Loucy (cell line): ENCODE results near the gene CEP83.
"Not testable (repeated sequence)": the region's sequence is repeated elsewhere in the genome, so short reads cannot be mapped to it uniquely, and the experiment has no call there.

Source experiments
- H2AFZ ChIP-seq: fragments of 200-600 bp; sonication (generic); 2 replicates; pipeline ENCODE4 v1.6.0; 2016; ENCODE audit warnings: antibody characterized with exemption, mild to moderate bottlenecking, low read length, moderate library complexity
- H3F3A ChIP-seq: fragments of 200-600 bp; 2 replicates; pipeline ENCODE4 v1.6.0; 2016; ENCODE audit warnings: antibody characterized with exemption, low read depth, mild to moderate bottlenecking
- H3K27me3 ChIP-seq: fragments of 200-600 bp; sonication (generic); 2 replicates; pipeline ENCODE4 v1.6.1; 2014; ENCODE audit warnings: low read length, mild to moderate bottlenecking; ENCODE audit not compliant: insufficient read depth, poor library complexity, severe bottlenecking
- H3K36me3 ChIP-seq: fragments of 200-600 bp; sonication (generic); 2 replicates; pipeline ENCODE4 v1.6.1; 2016; ENCODE audit warnings: low read length; ENCODE audit not compliant: insufficient read depth
- H3K4me1 ChIP-seq: fragments of 200-600 bp; sonication (generic); 2 replicates; pipeline ENCODE4 v1.5.1; 2014; ENCODE audit warnings: low read length, mild to moderate bottlenecking; ENCODE audit not compliant: insufficient read depth, poor library complexity, severe bottlenecking
- H3K4me2 ChIP-seq: fragments of 200-600 bp; sonication (generic); 2 replicates; pipeline ENCODE4 v1.6.0; 2014; ENCODE audit warnings: antibody characterized with exemption, low read length, low read depth, mild to moderate bottlenecking; ENCODE audit not compliant: poor library complexity, severe bottlenecking
- H3K4me3 ChIP-seq: fragments of 200-600 bp; sonication (generic); 2 replicates; pipeline ENCODE4 v1.5.1; 2014; ENCODE audit warnings: low read length, mild to moderate bottlenecking, mixed read lengths; ENCODE audit not compliant: poor library complexity, severe bottlenecking
- H3K79me2 ChIP-seq: fragments of 200-600 bp; sonication (generic); 2 replicates; pipeline ENCODE4 v1.6.1; 2014; ENCODE audit warnings: low read length; ENCODE audit not compliant: insufficient read depth
- H3K9ac ChIP-seq: fragments of 200-600 bp; sonication (generic); 2 replicates; pipeline ENCODE4 v1.6.0; 2014; ENCODE audit warnings: mild to moderate bottlenecking, low read depth, low read length, moderate library complexity; ENCODE audit not compliant: poor library complexity, severe bottlenecking
- H3K9me2 ChIP-seq: fragments of 200-600 bp; sonication (generic); replicated peaks from 2 replicates; pipeline ENCODE4 v1.6.1; 2016; ENCODE audit warnings: low read depth, low read length, mixed read lengths
- H3K9me3 ChIP-seq: fragments of 200-600 bp; sonication (generic); 2 replicates; pipeline ENCODE4 v1.6.1; 2014; ENCODE audit warnings: mild to moderate bottlenecking, antibody characterized with exemption, low read length, low read depth; ENCODE audit not compliant: insufficient read depth
- H4K20me1 ChIP-seq: fragments of 200-600 bp; sonication (generic); 2 replicates; pipeline ENCODE4 v1.6.0; 2014; ENCODE audit warnings: antibody characterized with exemption, low read length, mild to moderate bottlenecking; ENCODE audit not compliant: insufficient read depth, poor library complexity, severe bottlenecking
- CTCF ChIP-seq: fragments of 200-600 bp; sonication (generic); conservative IDR thresholded peaks from 2 replicates; pipeline ENCODE4 v1.5.1; 2014; ENCODE audit warnings: mild to moderate bottlenecking, antibody characterized with exemption, low read length
- EZH2phosphoT487 ChIP-seq: fragments of 200-600 bp; IDR thresholded peaks from 2 replicates; pipeline ENCODE4 v1.6.1; 2018; ENCODE audit warnings: antibody characterized with exemption, mild to moderate bottlenecking, moderate library complexity, borderline replicate concordance

CEP83 gene

GRCh38 chr12:94397401-94397800, 62.3 kb downstream of the CEP83 start:
- no peak overlapping the region for H3K4me2 ChIP-seq
- no peaks in the 10 kb centered on the region for H4K20me1 ChIP-seq
- no peak overlapping the region for H3K9ac ChIP-seq
- no peaks in the 10 kb centered on the region for H3K79me2 ChIP-seq
- peaks cover 20% of the 10 kb centered on the region for H3K9me3 ChIP-seq
- peaks cover 41% of the 10 kb centered on the region; the same call in 1 of the 2 replicates for H3K36me3 ChIP-seq
- TF ChIP-seq CTCF = no peak
- no peak for TF ChIP-seq EZH2phosphoT487
- no peaks in the 10 kb centered on the region for H3K27me3 ChIP-seq
- H3K4me3 ChIP-seq = no peak overlapping the region
- H3K4me1 ChIP-seq = no peaks in the 10 kb centered on the region
- H3F3A ChIP-seq = no peaks in the 10 kb centered on the region
- H2AFZ ChIP-seq = no peak overlapping the region
- no peaks in the 10 kb centered on the region for H3K9me2 ChIP-seq

GRCh38 chr12:94396014-94396413, 63.7 kb downstream of the CEP83 start:
- H3K79me2 ChIP-seq, H3K9ac ChIP-seq, H3K4me2 ChIP-seq, H2AFZ ChIP-seq, H3K9me2 ChIP-seq, H3F3A ChIP-seq, H3K4me3 ChIP-seq, H3K27me3 ChIP-seq, H4K20me1 ChIP-seq, H3K4me1 ChIP-seq: not testable (repeated sequence)
- Histone ChIP-seq H3K9me3 (peaks cover 20% of the 10 kb centered on the region), H3K36me3 (peaks cover 29% of the 10 kb centered on the region; the same call in 1 of the 2 replicates)

- no peaks in the 10 kb centered on the region for H3K27me3 ChIP-seq
- H3K9ac ChIP-seq = no peak overlapping the region
- H2AFZ ChIP-seq = no peak overlapping the region
- no peaks in the 10 kb centered on the region for H3K79me2 ChIP-seq
- no peaks in the 10 kb centered on the region for H3K9me2 ChIP-seq
- no peaks in the 10 kb centered on the region for H4K20me1 ChIP-seq
- H3K4me3 ChIP-seq = no peak overlapping the region
- no peak overlapping the region for H3K4me2 ChIP-seq
- H3F3A ChIP-seq = no peaks in the 10 kb centered on the region
- H3K36me3 ChIP-seq = peaks cover 18% of the 10 kb centered on the region
- peaks cover 2% of the 10 kb centered on the region; the same call in 1 of the 2 replicates for H3K9me3 ChIP-seq
- TF ChIP-seq EZH2phosphoT487 (no peak), CTCF (no peak)
- no peaks in the 10 kb centered on the region for H3K4me1 ChIP-seq
These were observed 69.6 kb downstream of the CEP83 start for GRCh38 chr12:94390130-94390485.

DNA sequence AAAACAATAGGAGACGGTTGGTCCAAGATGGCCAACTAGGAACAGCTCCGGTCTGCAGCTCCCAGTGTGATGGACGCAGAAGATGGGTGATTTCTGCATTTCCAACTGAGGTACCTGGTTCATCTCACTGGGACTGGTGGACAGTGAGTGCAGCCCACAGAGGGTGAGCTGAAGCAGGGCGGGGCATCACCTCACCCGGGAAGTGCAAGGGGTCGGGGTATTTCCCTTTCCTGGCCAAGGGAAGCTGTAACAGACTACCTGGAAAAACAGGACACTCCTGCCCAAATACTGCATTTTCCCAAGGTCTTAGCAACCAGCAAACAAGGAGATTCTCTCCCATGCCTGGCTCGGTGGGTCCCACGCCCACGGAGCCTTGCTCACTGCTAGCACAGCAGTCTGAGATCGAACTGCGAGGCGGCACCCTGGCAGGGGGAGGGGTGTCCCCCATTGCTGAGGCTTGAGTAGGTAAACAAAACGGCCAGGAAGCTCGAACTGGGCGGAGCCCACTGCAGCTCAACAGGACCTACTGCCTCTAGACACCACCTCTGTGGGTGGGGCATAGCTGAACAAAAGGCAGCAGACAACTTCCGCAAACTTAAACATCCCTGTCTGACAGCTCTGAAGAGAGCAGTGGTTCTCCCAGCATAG, 70.1 kb downstream of the CEP83 start:
- H3K9me2 ChIP-seq, H3K4me3 ChIP-seq, H3K4me1 ChIP-seq, H3K4me2 ChIP-seq, H3F3A ChIP-seq, H3K79me2 ChIP-seq, H3K9me3 ChIP-seq, H3K27me3 ChIP-seq, H4K20me1 ChIP-seq, H2AFZ ChIP-seq, H3K9ac ChIP-seq: not testable (repeated sequence)
- peaks cover 23% of the 10 kb centered on the region for H3K36me3 ChIP-seq
